ENCODE measurements around the gene RGS1. TPM values are rescaled to one million over a fixed set of nuclear protein-coding genes. Genes with fewer than 3 reads are reported as not detected.

RGS1 gene
- total RNA-seq, 4 donors from 2014 or later, result 38.5 to 160 (median 49.8) TPM

DNA sequence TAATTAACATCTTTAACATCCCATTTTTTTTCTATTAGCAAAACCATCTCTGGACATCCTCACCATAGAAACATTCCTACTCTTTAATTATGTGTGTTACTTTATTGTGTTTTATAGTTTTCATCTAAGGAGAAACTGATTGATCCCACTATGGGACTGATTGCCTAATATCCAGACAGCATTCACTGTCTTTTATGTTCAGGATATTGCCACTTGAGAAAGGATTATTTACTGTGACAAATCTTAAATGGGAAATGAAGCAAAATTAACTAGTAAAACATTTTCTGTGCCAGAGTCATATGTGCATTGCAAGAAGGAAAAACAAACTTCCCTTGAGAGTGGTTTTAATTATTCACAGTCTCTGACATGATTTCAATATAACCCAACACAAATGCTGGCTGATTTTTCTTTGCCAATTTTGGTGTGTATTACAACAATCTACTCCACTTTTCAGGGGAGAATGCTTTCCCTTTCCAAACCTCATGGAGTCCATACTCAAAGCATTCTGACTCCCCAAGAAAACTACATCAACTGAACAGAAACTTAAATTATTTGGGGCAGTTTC lies 44.6 kb downstream of the RGS1 start:
- no peaks in the 10 kb centered on the region for H3K4me1 ChIP-seq
- H3K27ac ChIP-seq, result no peak overlapping the region
- no peak for DNase-seq
- H3K27me3 ChIP-seq, result no peaks in the 10 kb centered on the region
- H3K9me3 ChIP-seq, result no peaks in the 10 kb centered on the region
- H3K36me3 ChIP-seq, result no peaks in the 10 kb centered on the region
- in situ Hi-C loops (cut with MboI; ENCODE audit: low pct_ligation_motif_present in 1 of 4, low pct_unique_long_range_greater_than_20kb in 1 of 4, low sequenced_read_pairs in 3 of 4) (loop anchor here in 1 of 4 donors (25.0 kb wide), 1 partner anchor 417 kb away; no protein-coding TSS in a partner anchor), intact Hi-C loops (cut with DNase I; ENCODE audit: low total_unique reads) (no loop called here)
- TF ChIP-seq POLR2AphosphoS5 (IDR thresholded peaks at IDR 0.05) (no peak), POLR2A (IDR thresholded peaks at IDR 0.05) (no peak), EP300 (IDR thresholded peaks at IDR 0.05; ENCODE audit: low read depth) (no peak)
- TF ChIP-seq, protein P1, sequence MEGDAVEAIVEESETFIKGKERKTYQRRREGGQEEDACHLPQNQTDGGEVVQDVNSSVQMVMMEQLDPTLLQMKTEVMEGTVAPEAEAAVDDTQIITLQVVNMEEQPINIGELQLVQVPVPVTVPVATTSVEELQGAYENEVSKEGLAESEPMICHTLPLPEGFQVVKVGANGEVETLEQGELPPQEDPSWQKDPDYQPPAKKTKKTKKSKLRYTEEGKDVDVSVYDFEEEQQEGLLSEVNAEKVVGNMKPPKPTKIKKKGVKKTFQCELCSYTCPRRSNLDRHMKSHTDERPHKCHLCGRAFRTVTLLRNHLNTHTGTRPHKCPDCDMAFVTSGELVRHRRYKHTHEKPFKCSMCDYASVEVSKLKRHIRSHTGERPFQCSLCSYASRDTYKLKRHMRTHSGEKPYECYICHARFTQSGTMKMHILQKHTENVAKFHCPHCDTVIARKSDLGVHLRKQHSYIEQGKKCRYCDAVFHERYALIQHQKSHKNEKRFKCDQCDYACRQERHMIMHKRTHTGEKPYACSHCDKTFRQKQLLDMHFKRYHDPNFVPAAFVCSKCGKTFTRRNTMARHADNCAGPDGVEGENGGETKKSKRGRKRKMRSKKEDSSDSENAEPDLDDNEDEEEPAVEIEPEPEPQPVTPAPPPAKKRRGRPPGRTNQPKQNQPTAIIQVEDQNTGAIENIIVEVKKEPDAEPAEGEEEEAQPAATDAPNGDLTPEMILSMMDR (IDR thresholded peaks at IDR 0.05), result no peak
- H3K4me3 ChIP-seq, result no peak overlapping the region

DNA sequence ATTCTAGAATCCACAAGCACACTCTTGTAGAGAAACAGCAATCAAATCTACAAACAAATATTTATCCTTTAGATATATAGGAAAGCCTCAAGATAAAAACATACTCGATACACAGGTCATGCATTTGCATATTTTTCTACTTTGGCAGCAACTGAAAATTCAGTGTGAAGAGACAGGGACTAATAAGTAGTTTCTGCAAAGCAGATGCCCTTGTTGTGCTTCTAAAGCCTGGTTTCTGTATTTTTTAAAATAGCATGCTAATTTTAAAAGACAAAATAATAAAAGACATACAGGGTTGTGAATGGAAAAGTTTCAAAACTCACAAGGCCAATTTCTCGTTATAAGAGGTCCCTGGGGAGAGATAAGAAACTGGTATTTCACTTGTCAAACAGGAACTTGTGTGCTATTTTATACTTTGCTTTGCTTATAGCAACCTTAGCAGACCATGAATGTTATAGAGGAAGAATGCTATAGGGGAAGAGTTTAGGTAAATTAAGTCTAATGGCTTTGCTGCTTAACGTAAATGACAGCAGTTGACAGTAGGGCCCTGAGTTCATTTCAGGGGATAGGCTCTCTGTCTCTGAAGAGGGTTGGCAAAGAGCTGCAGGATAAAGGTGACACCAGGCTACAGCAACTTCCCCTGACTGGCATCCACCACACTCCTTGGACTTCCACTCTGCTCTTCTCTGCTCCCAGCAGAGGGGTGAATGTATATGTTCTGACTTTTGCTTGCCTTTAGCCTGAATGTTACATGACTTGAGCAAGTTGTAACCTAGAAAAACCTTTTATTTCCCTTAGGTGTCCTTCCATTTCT lies 51.0 kb downstream of the RGS1 start:
- 57 to 64% methylated on average over 3 of the region's 3 CpGs for WGBS, 2 donors (ENCODE audit: low coverage in 1 of 2)
- no peak for DNase-seq
- Histone ChIP-seq H3K9me3 (no peaks in the 10 kb centered on the region), H3K4me1 (peaks cover 0 to 3% (median 0%) of the 10 kb centered on the region in 4 donors), H3K27ac (no peak overlapping the region), H3K36me3 (no peaks in the 10 kb centered on the region), H3K4me3 (no peak overlapping the region), H3K27me3 (no peaks in the 10 kb centered on the region)
- TF ChIP-seq POLR2AphosphoS5 (IDR thresholded peaks at IDR 0.05) (no peak), POLR2A (IDR thresholded peaks at IDR 0.05) (no peak), EP300 (IDR thresholded peaks at IDR 0.05; ENCODE audit: low read depth) (no peak)
- TF ChIP-seq, protein P1 (IDR thresholded peaks at IDR 0.05), result no peak
- intact Hi-C loops (cut with DNase I; ENCODE audit: low total_unique reads) (no loop called here), in situ Hi-C loops (cut with MboI; ENCODE audit: low pct_ligation_motif_present in 1 of 4, low pct_unique_long_range_greater_than_20kb in 1 of 4, low sequenced_read_pairs in 3 of 4) (no loop called here)

- H3K36me3 ChIP-seq, result no peaks in the 10 kb centered on the region
- TF ChIP-seq, protein P1 (IDR thresholded peaks at IDR 0.05), result no peak
- no peak for TF ChIP-seq POLR2A (IDR thresholded peaks at IDR 0.05)
- TF ChIP-seq POLR2AphosphoS5 (IDR thresholded peaks at IDR 0.05), result no peak
- TF ChIP-seq EP300 (IDR thresholded peaks at IDR 0.05; ENCODE audit: low read depth), result no peak
Measured at GRCh38 chr1:192627901-192628300, 52.3 kb downstream of the RGS1 start.

GRCh38 chr1:192628396-192629057 lies 53.0 kb downstream of the RGS1 start:
- intact Hi-C loops (cut with DNase I; ENCODE audit: low total_unique reads) (no loop called here), in situ Hi-C loops (cut with MboI; ENCODE audit: low pct_ligation_motif_present in 1 of 4, low pct_unique_long_range_greater_than_20kb in 1 of 4, low sequenced_read_pairs in 3 of 4) (no loop called here)
- TF ChIP-seq POLR2A (IDR thresholded peaks at IDR 0.05) (no peak), EP300 (IDR thresholded peaks at IDR 0.05; ENCODE audit: low read depth) (no peak), POLR2AphosphoS5 (IDR thresholded peaks at IDR 0.05) (no peak)
- TF ChIP-seq, protein P1 (IDR thresholded peaks at IDR 0.05), result no peak
- Histone ChIP-seq H3K4me1 (peaks cover 0 to 3% (median 0%) of the 10 kb centered on the region in 4 donors), H3K27ac (no peak overlapping the region), H3K27me3 (no peaks in the 10 kb centered on the region), H3K9me3 (no peaks in the 10 kb centered on the region), H3K4me3 (no peak overlapping the region), H3K36me3 (no peaks in the 10 kb centered on the region)
- DNase-seq, result no peak
- 88 to 100% methylated on average over 1 of the region's 1 CpG for WGBS, 2 donors (ENCODE audit: low coverage in 1 of 2)

More at GRCh38 chr1:192627901-192628300, 52.3 kb downstream of the RGS1 start:
- peaks cover 0 to 3% (median 0%) of the 10 kb centered on the region in 4 donors for H3K4me1 ChIP-seq
- H3K9me3 ChIP-seq, result no peaks in the 10 kb centered on the region
- H3K27ac ChIP-seq, result no peak overlapping the region
- in situ Hi-C loops (cut with MboI; ENCODE audit: low pct_ligation_motif_present in 1 of 4, low pct_unique_long_range_greater_than_20kb in 1 of 4, low sequenced_read_pairs in 3 of 4) (no loop called here), intact Hi-C loops (cut with DNase I; ENCODE audit: low total_unique reads) (no loop called here)
- H3K4me3 ChIP-seq, result no peak overlapping the region
- 80 to 92% methylated on average over 5 of the region's 5 CpGs for WGBS, 2 donors (ENCODE audit: low coverage in 1 of 2)
- no peak for DNase-seq
- no peaks in the 10 kb centered on the region for H3K27me3 ChIP-seq

All from transverse colon (tissue), 4 donors.